ENCODE results near the gene DPM3. TPM values are rescaled to one million over a fixed set of nuclear protein-coding genes. Genes with fewer than 3 reads are reported as not detected.

DPM3 gene
- total and polyA plus RNA-seq, 2 donors (not counting 3 experiments of a cell fraction or from before 2014, with no cell fraction given): 69.6 to 258 TPM

GRCh38 chr1:155176544-155177071 lies 36.3 kb upstream of the DPM3 start:
- Histone ChIP-seq H3K9me1 (replicated peaks; ENCODE audit: control insufficient read depth, extremely low read depth, insufficient read depth, low read length) (no peaks in the 10 kb centered on the region), H3K4me2 (ENCODE audit: insufficient read depth, low read length) (no peak overlapping the region), H3K27ac (ENCODE audit: insufficient read depth, low read depth, low read length) (no peak overlapping the region), H3K9ac (replicated peaks; ENCODE audit: extremely low read depth, insufficient read depth, low read length) (no peak overlapping the region), H3K4me3 (replicated peaks in 1 of 3; ENCODE audit: insufficient read depth in 1 of 3, low read depth in 1 of 3, low read length in 3 of 3) (no peak overlapping the region), H3K27me3 (ENCODE audit: control insufficient read depth in 2 of 2, insufficient read depth in 2 of 2, low read length in 2 of 2) (no peaks in the 10 kb centered on the region), H4K20me1 (replicated peaks; ENCODE audit: control insufficient read depth, extremely low read depth, insufficient read depth, low read length) (no peaks in the 10 kb centered on the region), H3K9me3 (replicated peaks; ENCODE audit: control insufficient read depth, insufficient read depth, low read length) (no peaks in the 10 kb centered on the region), H2AFZ (ENCODE audit: low read depth, low read length) (no peak overlapping the region), H3K4me1 (ENCODE audit: control insufficient read depth, extremely low read depth, insufficient read depth, low read length) (peaks cover 11% of the 10 kb centered on the region), H3K79me2 (ENCODE audit: control insufficient read depth, insufficient read depth, low read length) (peaks cover 13% of the 10 kb centered on the region), H3K36me3 (ENCODE audit: control insufficient read depth in 2 of 2, extremely low read depth in 1 of 2, insufficient read depth in 2 of 2, low read length in 2 of 2) (peaks cover 4 to 23% of the 10 kb centered on the region in 2 experiments)
- ChIA-PET POLR2A (no interaction called here), CTCF (interaction anchor here (1.0 to 3.9 kb wide), 7 partner anchors 16 to 85 kb away, joined by 3 to 88 read pairs (median 10); no protein-coding TSS in a partner anchor)
- FAIRE-seq: peak; percentile 99
- peak; percentile 65 for DNase-seq (ENCODE audit: low read depth, low spot score)
- peak; percentile 90 to 91 for TF ChIP-seq CTCF (IDR thresholded peaks at IDR 0.05; ENCODE audit: extremely low read depth in 1 of 2, insufficient read depth in 1 of 2, low read depth in 1 of 2, low read length in 2 of 2)
- no peak for TF ChIP-seq JUN (IDR thresholded peaks at IDR 0.05; ENCODE audit: borderline replicate concordance, insufficient read depth, insufficient read length, low read depth)
- no TSS peak for BruUV-seq (replicated peaks)
- dilution Hi-C loops (cut with MboI; ENCODE audit: extremely low pct_ligation_motif_present, low sequenced_read_pairs): no loop called here
- intact Hi-C loops (cut with micrococcal nuclease): loop anchor here (1.0 to 2.0 kb wide), 2 partner anchors 16 to 50 kb away; no protein-coding TSS in a partner anchor

- FAIRE-seq (no peak), DNase-seq (ENCODE audit: low read depth, low spot score) (no peak)
- CTCF ChIA-PET: interaction anchor here (1.6 to 3.9 kb wide), 6 partner anchors 17 to 473 kb away, joined by 5 to 88 read pairs (median 10); partner anchors contain the start of gene THBS3
- H3K27me3 ChIP-seq (ENCODE audit: control insufficient read depth in 2 of 2, insufficient read depth in 2 of 2, low read length in 2 of 2): no peaks in the 10 kb centered on the region
- H3K4me1 ChIP-seq (ENCODE audit: control insufficient read depth, extremely low read depth, insufficient read depth, low read length): peaks cover 11% of the 10 kb centered on the region
- H3K9me1 ChIP-seq (replicated peaks; ENCODE audit: control insufficient read depth, extremely low read depth, insufficient read depth, low read length): no peaks in the 10 kb centered on the region
- no peak overlapping the region for H2AFZ ChIP-seq (ENCODE audit: low read depth, low read length)
- H3K9ac ChIP-seq (replicated peaks; ENCODE audit: extremely low read depth, insufficient read depth, low read length): no peak overlapping the region
- dilution Hi-C loops (cut with MboI; ENCODE audit: extremely low pct_ligation_motif_present, low sequenced_read_pairs): no loop called here
- no peaks in the 10 kb centered on the region for H4K20me1 ChIP-seq (replicated peaks; ENCODE audit: control insufficient read depth, extremely low read depth, insufficient read depth, low read length)
- H3K27ac ChIP-seq (ENCODE audit: insufficient read depth, low read depth, low read length): no peak overlapping the region
- H3K9me3 ChIP-seq (replicated peaks; ENCODE audit: control insufficient read depth, insufficient read depth, low read length): no peaks in the 10 kb centered on the region
- BruUV-seq (replicated peaks): no TSS peak
- no peak overlapping the region for H3K4me2 ChIP-seq (ENCODE audit: insufficient read depth, low read length)
- peaks cover 16% of the 10 kb centered on the region for H3K79me2 ChIP-seq (ENCODE audit: control insufficient read depth, insufficient read depth, low read length)
- peaks cover 4 to 23% of the 10 kb centered on the region in 2 experiments for H3K36me3 ChIP-seq (ENCODE audit: control insufficient read depth in 2 of 2, extremely low read depth in 1 of 2, insufficient read depth in 2 of 2, low read length in 2 of 2)
- H3K4me3 ChIP-seq (replicated peaks in 1 of 3; ENCODE audit: insufficient read depth in 1 of 3, low read depth in 1 of 3, low read length in 3 of 3): no peak overlapping the region
- intact Hi-C loops (cut with micrococcal nuclease): loop anchor here (1.0 to 2.0 kb wide), 2 partner anchors 17 to 50 kb away; no protein-coding TSS in a partner anchor
- POLR2A ChIA-PET: no interaction called here
- TF ChIP-seq CTCF (IDR thresholded peaks at IDR 0.05; ENCODE audit: extremely low read depth in 1 of 2, insufficient read depth in 1 of 2, low read depth in 1 of 2, low read length in 2 of 2) (peak in 1 of 2 donors; percentile 21), JUN (IDR thresholded peaks at IDR 0.05; ENCODE audit: borderline replicate concordance, insufficient read depth, insufficient read length, low read depth) (no peak)
Measured at GRCh38 chr1:155175927-155176371, 35.6 kb upstream of the DPM3 start.

All from endothelial cell of umbilical vein (primary cell).